Smooth muscle cell (in vitro differentiated cells): ENCODE data around the gene SLC26A4. TPM values are rescaled to one million over a fixed set of nuclear protein-coding genes. Genes with fewer than 3 reads are reported as not detected.

ENCODE experiments used
- DNase-seq: peaks from one replicate; lab custom pipeline; 2025; ENCODE audit not compliant: unreplicated experiment; lab: John Stamatoyannopoulos, UW
- H2AFZ ChIP-seq: fragments of 200-600 bp; sonication (generic); 2 replicates; pipeline ENCODE4 v1.6.0; 2016; ENCODE audit warnings: antibody characterized with exemption, low read depth, mild to moderate bottlenecking
- H3F3A ChIP-seq: fragments of 200-600 bp; sonication (generic); 2 replicates; pipeline ENCODE4 v1.6.0; 2017; ENCODE audit warnings: antibody characterized with exemption, low read depth
- H3K27ac ChIP-seq: fragments of 200-600 bp; sonication (generic); 2 replicates; pipeline ENCODE4 v1.5.1; 2016; ENCODE audit warnings: low read depth, mild to moderate bottlenecking
- H3K27me3 ChIP-seq: fragments of 200-600 bp; sonication (generic); 2 replicates; pipeline ENCODE4 v1.6.1; 2016; ENCODE audit warnings: low read depth, mild to moderate bottlenecking
- H3K36me3 ChIP-seq: fragments of 200-600 bp; sonication (generic); 2 replicates; pipeline ENCODE4 v1.5.1; 2016; ENCODE audit warnings: low read depth
- H3K4me1 ChIP-seq: fragments of 200-600 bp; sonication (generic); 2 replicates; pipeline ENCODE4 v1.5.1; 2016; ENCODE audit warnings: low read depth
- H3K4me2 ChIP-seq: fragments of 200-600 bp; sonication (generic); 2 replicates; pipeline ENCODE4 v1.6.0; 2016; ENCODE audit warnings: mild to moderate bottlenecking
- H3K4me3 ChIP-seq: fragments of 200-600 bp; sonication (generic); 2 replicates; pipeline ENCODE4 v1.5.1; 2016; ENCODE audit warnings: mild to moderate bottlenecking
- H3K79me2 ChIP-seq: fragments of 200-600 bp; sonication (generic); 2 replicates; pipeline ENCODE4 v1.6.0; 2016; ENCODE audit warnings: low read depth, mild to moderate bottlenecking
- H3K9ac ChIP-seq: fragments of 200-600 bp; sonication (generic); 2 replicates; pipeline ENCODE4 v1.6.0; 2016; ENCODE audit warnings: low read depth
- H3K9me3 ChIP-seq: fragments of 200-600 bp; sonication (generic); replicated peaks from 2 replicates; pipeline ENCODE4 v1.5.1; 2016; ENCODE audit warnings: low read depth
- H4K20me1 ChIP-seq: fragments of 200-600 bp; sonication (generic); 2 replicates; pipeline ENCODE4 v1.6.0; 2016; ENCODE audit warnings: low read depth
- WGBS: methylation state at CpG from one replicate; pipeline ENCODE4 v1.1.7; 2016; ENCODE audit warnings: low lambda C conversion rate; 5-methylcytosine and 5-hydroxymethylcytosine counted together
- polyA plus RNA-seq: library from polyadenylated mRNA; unstranded; fragments of >200 nt; fragmentation: Nextera tagmentation; extraction: Ambion mirVana; gene quantifications from 2 replicates; pipeline ENCODE4 v1.2.1, GENCODE V29; 2016
- total RNA-seq: library from RNA; depleted of rRNA; stranded (reverse); fragments of >200 nt; gene quantifications from 2 replicates; pipeline ENCODE4 v1.2.3, GENCODE V29; 2014
- TF ChIP-seq, protein P1 (sequence below): fragments of 200-600 bp; sonication (generic); IDR thresholded peaks from 2 replicates; pipeline ENCODE4 v1.5.1; 2017; ENCODE audit warnings: borderline replicate concordance, mild to moderate bottlenecking, antibody characterized with exemption; ENCODE audit not compliant: insufficient read depth, poor library complexity, severe bottlenecking

SLC26A4 gene
- total and polyA plus RNA-seq, 2 experiments from 2014 or later = 0.06 to 1.7 TPM

DNA sequence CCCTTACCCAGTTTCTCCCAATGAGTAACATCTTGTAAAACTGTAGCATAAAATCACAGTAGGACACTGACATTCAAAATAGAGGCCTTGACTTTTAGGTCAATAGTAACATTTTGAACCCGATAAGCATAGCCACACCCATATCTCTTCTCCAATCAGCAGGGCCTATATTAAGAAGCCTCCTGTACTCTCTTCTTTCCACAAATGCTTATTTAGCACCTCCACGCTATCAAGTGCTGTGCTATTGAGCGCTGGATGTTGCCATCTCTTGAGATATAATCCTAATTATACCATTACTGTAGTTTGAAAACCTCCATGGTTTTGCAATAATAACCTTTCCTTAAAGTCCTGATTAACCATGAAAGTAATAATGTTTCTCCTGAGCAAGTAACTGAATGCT is 43.2 kb downstream of the SLC26A4 start:
- DNase-seq = no peak
- TF ChIP-seq, protein P1, sequence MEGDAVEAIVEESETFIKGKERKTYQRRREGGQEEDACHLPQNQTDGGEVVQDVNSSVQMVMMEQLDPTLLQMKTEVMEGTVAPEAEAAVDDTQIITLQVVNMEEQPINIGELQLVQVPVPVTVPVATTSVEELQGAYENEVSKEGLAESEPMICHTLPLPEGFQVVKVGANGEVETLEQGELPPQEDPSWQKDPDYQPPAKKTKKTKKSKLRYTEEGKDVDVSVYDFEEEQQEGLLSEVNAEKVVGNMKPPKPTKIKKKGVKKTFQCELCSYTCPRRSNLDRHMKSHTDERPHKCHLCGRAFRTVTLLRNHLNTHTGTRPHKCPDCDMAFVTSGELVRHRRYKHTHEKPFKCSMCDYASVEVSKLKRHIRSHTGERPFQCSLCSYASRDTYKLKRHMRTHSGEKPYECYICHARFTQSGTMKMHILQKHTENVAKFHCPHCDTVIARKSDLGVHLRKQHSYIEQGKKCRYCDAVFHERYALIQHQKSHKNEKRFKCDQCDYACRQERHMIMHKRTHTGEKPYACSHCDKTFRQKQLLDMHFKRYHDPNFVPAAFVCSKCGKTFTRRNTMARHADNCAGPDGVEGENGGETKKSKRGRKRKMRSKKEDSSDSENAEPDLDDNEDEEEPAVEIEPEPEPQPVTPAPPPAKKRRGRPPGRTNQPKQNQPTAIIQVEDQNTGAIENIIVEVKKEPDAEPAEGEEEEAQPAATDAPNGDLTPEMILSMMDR = no peak
- 87% methylated on average over 3 of the region's 3 CpGs for WGBS
- Histone ChIP-seq H2AFZ (no peak overlapping the region), H3K27ac (no peak overlapping the region), H4K20me1 (no peaks in the 10 kb centered on the region), H3K79me2 (no peaks in the 10 kb centered on the region), H3K4me1 (no peaks in the 10 kb centered on the region), H3K4me2 (no peak overlapping the region), H3K9ac (no peak overlapping the region), H3K4me3 (no peak overlapping the region), H3K36me3 (no peaks in the 10 kb centered on the region), H3K27me3 (peaks cover 3% of the 10 kb centered on the region), H3F3A (no peaks in the 10 kb centered on the region), H3K9me3 (no peaks in the 10 kb centered on the region)

DNA sequence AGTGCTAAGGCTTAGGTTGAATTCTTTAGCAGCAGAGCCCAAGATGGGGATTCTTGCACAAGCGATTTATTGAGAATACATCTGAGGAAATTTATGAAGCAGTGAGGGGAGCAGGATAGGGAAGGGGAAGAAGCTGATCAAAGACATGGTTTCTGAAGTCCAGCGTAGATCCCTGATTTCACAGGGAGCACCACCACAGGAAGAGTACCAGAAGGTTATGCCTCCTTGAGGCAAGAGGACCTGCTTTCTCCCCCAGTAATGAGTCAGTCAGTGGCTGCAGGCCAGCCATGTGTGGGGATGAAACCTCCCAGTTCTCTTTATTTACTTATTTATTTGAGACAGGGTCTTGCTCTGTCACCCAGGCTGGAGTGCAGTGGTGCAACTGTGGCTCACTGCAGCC is 48.3 kb downstream of the SLC26A4 start:
- H2AFZ ChIP-seq = no peak overlapping the region

DNA sequence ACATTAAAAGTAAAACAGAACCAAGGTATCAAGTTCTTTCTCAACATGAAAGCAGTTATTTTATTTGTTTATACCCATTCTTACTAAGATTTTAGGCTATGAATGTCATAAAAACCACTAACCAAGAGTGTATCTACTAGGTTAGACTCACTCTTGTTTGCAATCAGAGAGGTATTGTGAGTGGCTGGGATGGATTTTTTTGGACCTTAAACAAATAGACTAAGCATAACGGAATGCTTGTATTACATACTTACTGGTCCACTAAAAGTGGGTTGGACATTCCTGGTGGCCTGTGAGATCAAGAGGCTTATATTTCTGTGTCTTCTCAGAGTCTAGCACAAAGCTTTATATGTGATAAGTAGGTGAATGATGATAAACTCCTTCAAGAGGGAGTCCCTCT is 50.7 kb downstream of the SLC26A4 start:
- no peaks in the 10 kb centered on the region for H3K36me3 ChIP-seq
- TF ChIP-seq, protein P1 = no peak
- H3F3A ChIP-seq = no peaks in the 10 kb centered on the region
- no peak overlapping the region for H2AFZ ChIP-seq
- no peaks in the 10 kb centered on the region for H3K4me1 ChIP-seq
- no peaks in the 10 kb centered on the region for H4K20me1 ChIP-seq
- no peaks in the 10 kb centered on the region for H3K9me3 ChIP-seq
- no peaks in the 10 kb centered on the region for H3K27me3 ChIP-seq
- H3K4me2 ChIP-seq = no peak overlapping the region
- no peak for DNase-seq
- H3K9ac ChIP-seq = no peak overlapping the region
- H3K27ac ChIP-seq = no peak overlapping the region
- no peak overlapping the region for H3K4me3 ChIP-seq
- WGBS = 86% methylated on average over 1 of the region's 1 CpG
- H3K79me2 ChIP-seq = no peaks in the 10 kb centered on the region

More for the DNA sequence above, 48.3 kb downstream of the SLC26A4 start:
- no peaks in the 10 kb centered on the region for H3K9me3 ChIP-seq
- no peak overlapping the region for H3K4me3 ChIP-seq
- no peaks in the 10 kb centered on the region for H3K79me2 ChIP-seq
- H3K4me1 ChIP-seq = no peaks in the 10 kb centered on the region
- no peak for DNase-seq
- peaks cover 3% of the 10 kb centered on the region for H3K27me3 ChIP-seq
- no peaks in the 10 kb centered on the region for H3K36me3 ChIP-seq
- no peak overlapping the region for H3K4me2 ChIP-seq
- 98% methylated on average over 2 of the region's 2 CpGs for WGBS
- no peaks in the 10 kb centered on the region for H3F3A ChIP-seq
- no peak overlapping the region for H3K27ac ChIP-seq
- TF ChIP-seq, protein P1 = no peak
- H3K9ac ChIP-seq = no peak overlapping the region
- no peaks in the 10 kb centered on the region for H4K20me1 ChIP-seq

DNA sequence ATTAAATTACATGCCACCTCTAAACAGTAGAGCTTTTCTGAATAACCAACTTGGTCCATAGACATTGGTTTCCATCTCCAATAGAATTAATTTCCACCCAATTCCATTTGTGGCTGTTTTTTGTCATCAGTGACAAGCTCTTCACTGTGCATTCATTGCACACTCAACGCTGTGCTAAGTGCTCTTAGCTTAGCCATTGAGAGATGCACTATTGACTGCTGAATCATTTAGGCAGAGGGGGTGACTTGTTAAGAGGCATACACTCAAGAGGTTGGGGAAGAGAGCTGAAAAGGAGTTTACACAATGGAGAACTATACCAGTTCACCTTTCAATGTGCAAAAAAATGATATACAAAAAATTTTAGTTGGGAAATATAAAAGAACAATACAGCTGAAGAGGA is 51.4 kb downstream of the SLC26A4 start:
- no peak overlapping the region for H3K27ac ChIP-seq
- H2AFZ ChIP-seq = no peak overlapping the region
- H3K4me3 ChIP-seq = no peak overlapping the region
- no peak for DNase-seq
- no peak overlapping the region for H3K9ac ChIP-seq
- no peaks in the 10 kb centered on the region for H4K20me1 ChIP-seq
- no peaks in the 10 kb centered on the region for H3F3A ChIP-seq
- WGBS = 89% methylated on average over 1 of the region's 1 CpG
- H3K4me1 ChIP-seq = no peaks in the 10 kb centered on the region
- H3K79me2 ChIP-seq = no peaks in the 10 kb centered on the region
- H3K4me2 ChIP-seq = no peak overlapping the region
- H3K9me3 ChIP-seq = no peaks in the 10 kb centered on the region
- TF ChIP-seq, protein P1 = no peak
- no peaks in the 10 kb centered on the region for H3K27me3 ChIP-seq
- no peaks in the 10 kb centered on the region for H3K36me3 ChIP-seq
